A673 (cell line): ENCODE results near the gene TH. TPM values are rescaled to one million over a fixed set of nuclear protein-coding genes. Genes with fewer than 3 reads are reported as not detected.

Source experiments
- BruUV-seq: library from RNA; stranded (reverse); fragments of 400-500 nt; replicated peaks from 2 replicates; lab custom pipeline; 2021; lab: Mats Ljungman, UMichigan
- CTCF ChIA-PET: fragments of 300-600 bp; sonication (Branson Sonifier 250); formaldehyde crosslinking; loops from one replicate; lab custom pipeline; 2022; ENCODE audit warnings: antibody characterized with exemption; lab: Charles Lee
- POLR2A ChIA-PET: fragments of 300-600 bp; sonication (Branson Sonifier 250); formaldehyde crosslinking; loops from one replicate; lab custom pipeline; 2022; ENCODE audit warnings: antibody characterized with exemption; ENCODE audit not compliant: low non-redundant PET; lab: Charles Lee
- DNase-seq: peaks from one replicate; pipeline ENCODE4 v3.0.0-alpha.2; 2015; ENCODE audit warnings: low spot score
- H3K27ac ChIP-seq: fragments of 200-600 bp; sonication (generic); 2 replicates; pipeline ENCODE4 v1.5.1; 2016; ENCODE audit warnings: mixed run types, low read depth, mild to moderate bottlenecking, mixed read lengths, antibody characterized with exemption, low read length; ENCODE audit not compliant: poor library complexity, severe bottlenecking
- H3K27me3 ChIP-seq: fragments of 200-600 bp; sonication (generic); replicated peaks from 2 replicates; pipeline ENCODE4 v1.6.1; 2017; ENCODE audit warnings: mixed run types, low read depth, mild to moderate bottlenecking, mixed read lengths, antibody characterized with exemption, low read length; ENCODE audit not compliant: insufficient read depth, poor library complexity
- H3K36me3 ChIP-seq: fragments of 200-600 bp; sonication (generic); 2 replicates; pipeline ENCODE4 v1.6.1; 2016; ENCODE audit warnings: mixed run types, mild to moderate bottlenecking, mixed read lengths, antibody characterized with exemption, low read length; ENCODE audit not compliant: insufficient read depth, poor library complexity, severe bottlenecking
- H3K4me1 ChIP-seq: fragments of 200-600 bp; sonication (generic); 2 replicates; pipeline ENCODE4 v1.6.1; 2017; ENCODE audit warnings: mixed run types, mild to moderate bottlenecking, mixed read lengths, antibody characterized with exemption, low read length; ENCODE audit not compliant: insufficient read depth, poor library complexity, severe bottlenecking
- H3K4me3 ChIP-seq: fragments of 200-600 bp; sonication (generic); 2 replicates; pipeline ENCODE4 v1.5.1; 2016; ENCODE audit warnings: low read depth, mixed run types, mild to moderate bottlenecking, mixed read lengths, low read length; ENCODE audit not compliant: poor library complexity, severe bottlenecking
- H3K9me3 ChIP-seq: fragments of 200-600 bp; sonication (generic); 2 replicates; pipeline ENCODE4 v1.6.1; 2016; ENCODE audit warnings: mixed run types, low read depth, mild to moderate bottlenecking, mixed read lengths, antibody characterized with exemption, low read length; ENCODE audit not compliant: poor library complexity, severe bottlenecking
- CTCF ChIP-seq: fragments of 300-800, 200-600 bp; sonication (generic); conservative IDR thresholded peaks from 2 replicates; pipeline ENCODE4 v1.5.1; 2017; ENCODE audit warnings: low read depth, mild to moderate bottlenecking, antibody characterized with exemption, low read length, moderate library complexity, mixed read lengths
- EZH2 ChIP-seq: fragments of 200-600 bp; sonication (generic); IDR thresholded peaks from 2 replicates; pipeline ENCODE4 v1.6.1; 2017; ENCODE audit warnings: borderline replicate concordance, low read depth, mild to moderate bottlenecking, mixed read lengths, antibody characterized with exemption, low read length; ENCODE audit not compliant: poor library complexity, severe bottlenecking
- intact Hi-C: fragments of 100-400 bp; cut with micrococcal nuclease; formaldehyde crosslinking; loops from one replicate; pipeline ENCODE4 v1.10.0; 2022; ENCODE audit not compliant: unreplicated experiment
- total RNA-seq: library from RNA; stranded (reverse); gene quantifications from 2 replicates; pipeline ENCODE4 v1.2.3, GENCODE V29; 2021

TH gene
- total RNA-seq, 1 experiment from 2014 or later, result not detected

- no TSS peak for BruUV-seq
- Histone ChIP-seq H3K27ac (no peak overlapping the region), H3K27me3 (no peaks in the 10 kb centered on the region), H3K4me1 (no peaks in the 10 kb centered on the region), H3K4me3 (no peak overlapping the region), H3K9me3 (no peaks in the 10 kb centered on the region), H3K36me3 (no peaks in the 10 kb centered on the region)
- no peak for TF ChIP-seq CTCF
- no peak for TF ChIP-seq EZH2
- no peak for DNase-seq
- CTCF ChIA-PET, result no interaction called here
- intact Hi-C loops, result no loop called here
- POLR2A ChIA-PET, result no interaction called here
Measured at GRCh38 chr11:2177076-2177475, 5.5 kb upstream of the TH start.

- intact Hi-C loops, result no loop called here
- Histone ChIP-seq H3K4me1 (no peaks in the 10 kb centered on the region), H3K4me3 (no peak overlapping the region), H3K27me3 (no peaks in the 10 kb centered on the region), H3K27ac (no peak overlapping the region), H3K9me3 (no peaks in the 10 kb centered on the region), H3K36me3 (no peaks in the 10 kb centered on the region)
- no peak for TF ChIP-seq EZH2
- TF ChIP-seq CTCF, result no peak
- ChIA-PET POLR2A (no interaction called here), CTCF (no interaction called here)
- DNase-seq, result no peak
- BruUV-seq, result no TSS peak
Measured at GRCh38 chr11:2176389-2176900, 4.8 kb upstream of the TH start.

- CTCF ChIA-PET, result no interaction called here
- no peak overlapping the region for H3K4me3 ChIP-seq
- no peaks in the 10 kb centered on the region for H3K9me3 ChIP-seq
- H3K4me1 ChIP-seq, result no peaks in the 10 kb centered on the region
- no TSS peak for BruUV-seq
- no peak overlapping the region for H3K27ac ChIP-seq
- H3K36me3 ChIP-seq, result no peaks in the 10 kb centered on the region
- intact Hi-C loops, result no loop called here
- POLR2A ChIA-PET, result no interaction called here
- H3K27me3 ChIP-seq, result no peaks in the 10 kb centered on the region
- TF ChIP-seq EZH2 (no peak), CTCF (no peak)
- no peak for DNase-seq
Measured at GRCh38 chr11:2175659-2176058, 4.0 kb upstream of the TH start.
